ENCODE data around the gene CAMK1D.

The CAMK1D gene

GRCh38 chr10:12685261-12686058, 336.1 kb downstream of the CAMK1D start:
- no peak for TF ChIP-seq CTCF (IDR thresholded peaks at IDR 0.05)

- no peak for TF ChIP-seq CTCF (IDR thresholded peaks at IDR 0.05)
Observed at GRCh38 chr10:12687996-12688395, 338.6 kb downstream of the CAMK1D start.

GRCh38 chr10:12689893-12690292, 340.5 kb downstream of the CAMK1D start:
- TF ChIP-seq CTCF (IDR thresholded peaks at IDR 0.05) = no peak

GRCh38 chr10:12690525-12691126, 341.3 kb downstream of the CAMK1D start:
- TF ChIP-seq CTCF (IDR thresholded peaks at IDR 0.05) = no peak

GRCh38 chr10:12691596-12691995, 342.2 kb downstream of the CAMK1D start:
- no peak for TF ChIP-seq CTCF (IDR thresholded peaks at IDR 0.05)

- no peak for TF ChIP-seq CTCF (IDR thresholded peaks at IDR 0.05)
Observed at GRCh38 chr10:12697764-12698163, 348.4 kb downstream of the CAMK1D start.

- TF ChIP-seq CTCF (IDR thresholded peaks at IDR 0.05) = no peak
Observed at GRCh38 chr10:12699258-12699700, 349.9 kb downstream of the CAMK1D start.
